ENCODE measurements around the gene EPHB1. TPM values are rescaled to one million over a fixed set of nuclear protein-coding genes. Genes with fewer than 3 reads are reported as not detected.

Gene EPHB1
- total RNA-seq, 4 donors from 2014 or later: 2.6 to 5.3 (median 3.1) TPM; not detected in 1

DNA sequence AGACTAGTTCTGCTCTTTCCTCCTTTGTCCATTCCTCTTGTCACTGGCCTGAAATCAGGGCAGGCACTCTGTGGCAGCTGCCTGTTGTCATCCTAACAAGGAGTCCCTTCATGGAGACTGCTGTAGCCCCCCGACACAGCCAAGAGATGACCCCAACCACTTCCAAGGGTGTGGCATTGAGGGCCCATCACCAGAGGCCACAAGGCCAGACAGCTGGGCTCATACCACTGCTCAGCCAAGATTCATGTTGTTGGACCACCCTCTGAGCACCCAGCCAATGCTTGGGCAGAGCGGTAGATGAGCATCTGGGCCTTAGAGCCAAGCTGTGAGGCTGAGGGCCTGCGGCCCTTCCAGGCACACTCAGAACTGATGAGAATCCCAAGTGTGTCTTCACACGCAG is 85.4 kb downstream of the EPHB1 start:
- intact Hi-C loops (cut with DNase I; ENCODE audit: low total_unique reads): no loop called here
- no peak for DNase-seq
- Histone ChIP-seq H3K36me3 (no peaks in the 10 kb centered on the region), H3K4me1 (no peaks in the 10 kb centered on the region), H3K4me3 (no peak overlapping the region), H3K27me3 (no peaks in the 10 kb centered on the region), H3K9me3 (no peaks in the 10 kb centered on the region), H3K27ac (no peak overlapping the region)
- no peak for TF ChIP-seq POLR2A (IDR thresholded peaks at IDR 0.05)
- TF ChIP-seq, protein P1, sequence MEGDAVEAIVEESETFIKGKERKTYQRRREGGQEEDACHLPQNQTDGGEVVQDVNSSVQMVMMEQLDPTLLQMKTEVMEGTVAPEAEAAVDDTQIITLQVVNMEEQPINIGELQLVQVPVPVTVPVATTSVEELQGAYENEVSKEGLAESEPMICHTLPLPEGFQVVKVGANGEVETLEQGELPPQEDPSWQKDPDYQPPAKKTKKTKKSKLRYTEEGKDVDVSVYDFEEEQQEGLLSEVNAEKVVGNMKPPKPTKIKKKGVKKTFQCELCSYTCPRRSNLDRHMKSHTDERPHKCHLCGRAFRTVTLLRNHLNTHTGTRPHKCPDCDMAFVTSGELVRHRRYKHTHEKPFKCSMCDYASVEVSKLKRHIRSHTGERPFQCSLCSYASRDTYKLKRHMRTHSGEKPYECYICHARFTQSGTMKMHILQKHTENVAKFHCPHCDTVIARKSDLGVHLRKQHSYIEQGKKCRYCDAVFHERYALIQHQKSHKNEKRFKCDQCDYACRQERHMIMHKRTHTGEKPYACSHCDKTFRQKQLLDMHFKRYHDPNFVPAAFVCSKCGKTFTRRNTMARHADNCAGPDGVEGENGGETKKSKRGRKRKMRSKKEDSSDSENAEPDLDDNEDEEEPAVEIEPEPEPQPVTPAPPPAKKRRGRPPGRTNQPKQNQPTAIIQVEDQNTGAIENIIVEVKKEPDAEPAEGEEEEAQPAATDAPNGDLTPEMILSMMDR (IDR thresholded peaks at IDR 0.05): no peak

DNA sequence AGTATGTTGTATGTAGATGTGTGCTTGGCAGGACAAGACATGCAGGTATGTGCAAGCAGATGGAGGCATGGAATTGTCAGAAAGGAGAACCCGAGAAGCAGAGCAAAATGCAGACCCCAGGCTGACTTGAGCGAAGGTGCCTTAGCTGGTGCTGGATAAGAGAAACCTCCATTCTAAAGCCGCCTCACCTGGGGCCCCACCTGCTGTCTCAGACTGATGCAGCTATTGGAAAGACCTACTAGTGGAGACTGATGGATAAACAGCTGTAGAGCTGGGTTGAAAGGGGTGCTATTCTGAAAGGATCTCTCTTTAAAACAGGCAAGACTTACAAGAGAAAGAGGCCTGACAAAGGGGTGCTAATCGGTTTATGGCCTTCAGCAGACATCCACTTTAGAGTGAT is 86.2 kb downstream of the EPHB1 start:
- Histone ChIP-seq H3K9me3 (no peaks in the 10 kb centered on the region), H3K27me3 (no peaks in the 10 kb centered on the region), H3K27ac (no peak overlapping the region), H3K4me1 (no peaks in the 10 kb centered on the region), H3K36me3 (no peaks in the 10 kb centered on the region), H3K4me3 (no peak overlapping the region)
- TF ChIP-seq POLR2A (IDR thresholded peaks at IDR 0.05): no peak
- TF ChIP-seq, protein P1 (IDR thresholded peaks at IDR 0.05): no peak
- DNase-seq: no peak
- intact Hi-C loops (cut with DNase I; ENCODE audit: low total_unique reads): no loop called here

DNA sequence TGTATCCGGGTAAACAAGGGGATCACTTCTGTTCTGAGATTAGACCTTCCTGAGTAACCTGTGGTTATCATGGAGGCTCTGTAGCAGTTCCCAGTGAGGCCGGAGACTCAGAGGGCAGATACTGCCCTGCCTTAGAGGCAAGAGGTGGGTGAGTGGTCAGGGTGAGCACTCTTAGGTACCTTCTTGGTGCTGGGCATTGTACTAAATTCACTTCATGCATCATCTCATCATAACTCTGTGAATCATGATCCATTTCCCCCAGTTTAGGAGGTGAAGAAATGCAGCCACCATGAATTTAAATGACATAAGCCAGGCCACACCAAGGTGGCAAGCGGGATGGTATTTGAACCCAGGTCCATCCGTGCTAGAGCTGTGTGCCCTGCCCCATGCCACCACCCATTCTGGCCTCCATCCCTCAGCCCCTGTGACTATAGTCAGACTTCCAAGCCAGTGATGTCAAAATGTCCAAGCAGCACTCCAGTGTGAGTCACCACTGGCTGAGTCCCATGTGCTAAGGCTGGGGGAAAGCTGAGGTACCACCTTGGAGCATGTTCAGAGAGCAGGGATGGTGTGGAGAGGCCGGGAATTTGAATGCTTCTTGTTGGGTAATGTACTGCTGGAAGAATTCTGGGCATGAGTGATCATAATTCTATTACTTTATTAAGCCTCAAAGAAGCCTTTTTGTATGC is 88.8 kb downstream of the EPHB1 start:
- H3K4me3 ChIP-seq: no peak overlapping the region
- no peaks in the 10 kb centered on the region for H3K27me3 ChIP-seq

DNA sequence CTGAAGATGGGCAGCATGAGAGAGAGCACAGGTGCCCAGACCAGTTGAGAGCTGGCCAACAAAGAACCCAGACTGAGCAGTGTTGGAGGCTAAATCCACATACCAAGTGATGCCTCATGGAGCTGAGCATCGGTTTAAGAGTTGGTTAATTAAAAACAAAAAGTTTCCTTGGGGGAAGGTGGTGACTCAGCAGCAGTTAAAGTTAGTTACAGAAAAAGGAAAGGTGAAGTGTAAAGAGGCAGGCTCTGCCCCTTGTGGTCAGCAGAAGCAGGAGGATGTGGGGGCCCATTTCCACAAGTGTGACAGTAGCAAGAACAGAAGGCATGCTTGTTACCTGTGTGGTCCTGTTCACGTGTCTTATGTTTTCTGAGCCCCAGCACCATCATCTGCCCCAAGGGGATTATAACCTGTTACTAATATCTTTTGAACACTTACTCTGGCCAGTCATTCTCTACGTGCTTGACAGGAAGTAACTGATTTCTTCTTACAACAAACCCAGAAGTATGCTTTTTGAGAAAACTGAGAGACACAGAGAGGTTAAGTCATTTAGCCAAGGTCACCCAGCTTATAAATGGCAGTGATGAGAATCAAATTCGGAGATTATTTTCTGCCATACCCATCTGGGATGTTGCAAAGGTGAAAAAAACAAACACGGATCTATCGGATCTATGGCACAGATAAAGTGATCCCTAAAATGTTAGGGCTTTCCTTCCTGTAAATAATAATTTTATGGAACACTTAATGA is 91.0 kb downstream of the EPHB1 start:
- intact Hi-C loops (cut with DNase I; ENCODE audit: low total_unique reads): no loop called here
- no peak overlapping the region for H3K27ac ChIP-seq
- H3K9me3 ChIP-seq: no peaks in the 10 kb centered on the region
- H3K27me3 ChIP-seq: no peaks in the 10 kb centered on the region
- no peak for DNase-seq
- TF ChIP-seq POLR2A (IDR thresholded peaks at IDR 0.05): no peak
- TF ChIP-seq, protein P1 (IDR thresholded peaks at IDR 0.05): no peak
- H3K4me1 ChIP-seq: no peaks in the 10 kb centered on the region
- no peaks in the 10 kb centered on the region for H3K36me3 ChIP-seq
- no peak overlapping the region for H3K4me3 ChIP-seq

More for the DNA sequence above, 88.8 kb downstream of the EPHB1 start:
- H3K4me1 ChIP-seq: no peaks in the 10 kb centered on the region
- TF ChIP-seq, protein P1 (IDR thresholded peaks at IDR 0.05): no peak
- no peak for TF ChIP-seq POLR2A (IDR thresholded peaks at IDR 0.05)
- no peaks in the 10 kb centered on the region for H3K9me3 ChIP-seq
- no peaks in the 10 kb centered on the region for H3K36me3 ChIP-seq
- intact Hi-C loops (cut with DNase I; ENCODE audit: low total_unique reads): no loop called here
- no peak for DNase-seq
- H3K27ac ChIP-seq: no peak overlapping the region

DNA sequence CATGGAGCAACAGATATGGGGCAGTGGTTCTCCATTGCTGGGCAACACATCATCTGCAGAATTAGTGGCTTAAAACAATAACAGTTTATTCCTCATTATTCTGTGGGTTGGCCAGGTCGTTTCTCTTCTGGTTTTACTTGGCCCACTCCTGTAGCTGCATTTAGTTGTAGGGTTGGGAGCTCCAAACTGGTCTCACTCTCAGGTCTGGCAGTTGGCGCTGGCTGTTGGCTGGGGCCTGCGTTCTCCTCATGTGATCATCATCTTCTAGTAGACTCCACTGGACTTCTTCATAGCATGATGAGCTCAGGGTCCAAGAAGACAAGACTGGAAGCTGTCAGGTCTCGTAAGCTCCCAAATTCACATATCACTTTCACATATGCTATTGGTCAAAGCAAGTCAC is 91.9 kb downstream of the EPHB1 start:
- DNase-seq: no peak
- TF ChIP-seq, protein P1 (IDR thresholded peaks at IDR 0.05): no peak
- Histone ChIP-seq H3K9me3 (no peaks in the 10 kb centered on the region), H3K27ac (no peak overlapping the region), H3K36me3 (no peaks in the 10 kb centered on the region), H3K27me3 (no peaks in the 10 kb centered on the region), H3K4me1 (no peaks in the 10 kb centered on the region), H3K4me3 (no peak overlapping the region)
- intact Hi-C loops (cut with DNase I; ENCODE audit: low total_unique reads): no loop called here

Data from uterus (tissue), 4 donors.